ENCODE measurements around the gene DYNLL1.
"Not testable (repeated sequence)": the region's sequence is repeated elsewhere in the genome, so short reads cannot be mapped to it uniquely, and the experiment has no call there.

Gene DYNLL1

GRCh38 chr12:120515496-120515895 is 19.6 kb downstream of the DYNLL1 start:
- DNase-seq (ENCODE audit: low spot score): no peak

GRCh38 chr12:120519324-120519723 is 23.4 kb downstream of the DYNLL1 start:
- not testable (repeated sequence) for DNase-seq (ENCODE audit: low spot score)

DNA sequence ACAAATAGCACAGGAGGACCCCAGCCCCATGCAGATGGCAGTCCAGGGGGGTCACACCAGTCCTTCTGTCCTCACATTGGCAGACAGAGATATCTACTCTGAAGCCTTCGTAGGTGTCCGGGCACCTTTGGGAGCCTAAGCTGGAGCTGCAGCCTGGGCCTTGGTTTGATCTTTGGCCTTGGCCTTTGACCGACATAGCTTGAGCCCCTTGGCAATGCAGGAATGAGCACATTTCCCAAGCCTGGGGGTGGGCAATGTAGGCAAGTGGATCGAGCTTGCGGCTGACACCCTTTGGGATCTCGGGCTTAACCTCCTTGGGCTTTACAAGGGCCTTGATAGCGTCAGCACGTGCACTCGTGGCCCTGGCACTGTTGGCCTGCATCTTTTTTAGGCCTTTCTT is 26.7 kb downstream of the DYNLL1 start:
- DNase-seq (ENCODE audit: low spot score): no peak

- peak; percentile 90 for DNase-seq (ENCODE audit: low spot score)
Measured at GRCh38 chr12:120528861-120529525, 33.1 kb downstream of the DYNLL1 start, which contains the start of gene COQ5. COQ5 (minus strand) TSS chr12:120529158; CDS start chr12:120529141, 17 bp downstream.

DNA sequence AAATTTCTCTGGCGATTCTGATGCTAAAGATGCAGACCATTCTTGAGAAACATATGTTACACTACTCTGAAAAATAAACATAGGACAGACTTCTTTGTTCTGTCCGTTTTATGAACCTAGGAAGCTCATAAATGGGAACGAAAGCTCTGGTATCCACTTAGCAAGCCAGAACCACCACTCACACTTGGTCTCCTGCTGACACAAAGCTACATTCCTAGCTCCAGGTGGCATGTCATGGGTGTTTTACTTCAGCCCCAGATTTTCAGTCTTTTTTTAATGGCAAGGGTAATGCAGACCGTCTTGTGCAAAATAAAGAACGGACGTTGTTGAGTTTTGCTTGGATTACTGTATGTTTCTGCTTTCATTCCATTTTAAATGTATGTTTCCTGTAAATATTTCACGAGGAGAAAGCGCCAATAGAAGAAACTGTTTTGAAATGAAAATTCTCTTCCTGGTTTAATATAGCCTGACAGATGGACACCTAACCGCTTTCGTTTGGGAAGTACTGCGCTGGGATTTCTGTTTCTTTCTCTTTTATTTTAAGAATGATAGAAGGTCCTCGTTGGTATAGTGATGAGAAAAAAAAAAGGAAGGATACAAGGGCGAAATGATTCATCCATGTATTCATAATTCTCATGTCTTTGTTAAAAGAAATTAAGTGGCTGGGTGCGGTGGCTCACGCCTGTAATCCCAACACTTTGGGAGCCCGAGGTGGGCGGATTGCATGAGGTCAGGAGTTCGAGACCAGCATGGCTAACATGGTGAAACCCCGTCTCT is 33.9 kb downstream of the DYNLL1 start:
- DNase-seq (ENCODE audit: low spot score): peak; percentile 40

GRCh38 chr12:120530418-120530761 is 34.5 kb downstream of the DYNLL1 start:
- not testable (repeated sequence) for DNase-seq (ENCODE audit: low spot score)

DNA sequence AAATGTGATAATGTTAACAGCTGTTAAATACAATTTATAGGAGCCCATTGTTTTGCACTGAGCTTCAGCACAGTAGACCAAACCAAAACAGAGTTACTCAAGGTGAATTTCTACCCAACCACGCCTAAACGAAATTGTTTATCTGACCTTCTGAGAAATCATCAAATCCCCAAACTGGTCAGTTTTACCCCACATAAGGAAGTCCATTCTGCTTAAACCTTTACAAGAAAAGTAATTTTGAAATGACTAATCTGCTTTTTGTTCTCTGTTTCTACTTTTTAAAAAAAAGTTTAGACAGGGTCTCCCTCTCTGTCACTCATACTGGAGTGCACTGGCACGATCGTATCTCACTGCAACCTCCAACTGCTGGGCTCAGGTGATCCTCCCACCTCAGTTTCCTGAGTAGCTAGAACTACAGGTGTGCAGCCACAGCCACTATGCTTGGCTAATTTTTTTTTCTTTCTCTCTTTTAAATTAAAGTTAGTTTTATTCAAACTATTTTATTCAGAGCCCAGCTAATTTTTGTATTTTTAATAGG is 36.9 kb downstream of the DYNLL1 start:
- no peak for DNase-seq (ENCODE audit: low spot score)

DNA sequence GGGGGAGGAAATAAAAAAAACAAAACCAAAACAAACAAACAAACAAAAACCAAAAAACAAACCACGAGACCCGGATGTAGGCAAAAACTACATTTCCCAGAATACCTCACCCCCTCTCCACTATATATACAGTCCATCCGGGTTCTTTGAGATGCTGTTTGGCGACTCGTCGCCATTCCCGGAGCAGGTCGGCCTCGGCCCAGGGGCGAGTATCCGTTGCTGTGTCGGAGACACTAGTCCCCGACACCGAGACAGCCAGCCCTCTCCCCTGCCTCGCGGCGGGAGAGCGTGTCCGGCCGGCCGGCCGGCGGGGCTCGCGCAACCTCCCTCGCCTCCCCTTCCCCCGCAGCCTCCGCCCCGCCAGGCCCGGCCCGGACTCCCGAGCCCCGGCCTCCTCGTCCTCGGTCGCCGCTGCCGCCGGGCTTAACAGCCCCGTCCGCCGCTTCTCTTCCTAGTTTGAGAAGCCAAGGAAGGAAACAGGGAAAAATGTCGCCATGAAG is 38.3 kb downstream of the DYNLL1 start, which contains the start of gene RNF10:
Gene RNF10, plus strand, starts transcription at position 154 of the 500 bp plus-strand sequence. CDS start 456 bp downstream, outside the sequence.
- peak; percentile 90 for DNase-seq (ENCODE audit: low spot score)

DNA sequence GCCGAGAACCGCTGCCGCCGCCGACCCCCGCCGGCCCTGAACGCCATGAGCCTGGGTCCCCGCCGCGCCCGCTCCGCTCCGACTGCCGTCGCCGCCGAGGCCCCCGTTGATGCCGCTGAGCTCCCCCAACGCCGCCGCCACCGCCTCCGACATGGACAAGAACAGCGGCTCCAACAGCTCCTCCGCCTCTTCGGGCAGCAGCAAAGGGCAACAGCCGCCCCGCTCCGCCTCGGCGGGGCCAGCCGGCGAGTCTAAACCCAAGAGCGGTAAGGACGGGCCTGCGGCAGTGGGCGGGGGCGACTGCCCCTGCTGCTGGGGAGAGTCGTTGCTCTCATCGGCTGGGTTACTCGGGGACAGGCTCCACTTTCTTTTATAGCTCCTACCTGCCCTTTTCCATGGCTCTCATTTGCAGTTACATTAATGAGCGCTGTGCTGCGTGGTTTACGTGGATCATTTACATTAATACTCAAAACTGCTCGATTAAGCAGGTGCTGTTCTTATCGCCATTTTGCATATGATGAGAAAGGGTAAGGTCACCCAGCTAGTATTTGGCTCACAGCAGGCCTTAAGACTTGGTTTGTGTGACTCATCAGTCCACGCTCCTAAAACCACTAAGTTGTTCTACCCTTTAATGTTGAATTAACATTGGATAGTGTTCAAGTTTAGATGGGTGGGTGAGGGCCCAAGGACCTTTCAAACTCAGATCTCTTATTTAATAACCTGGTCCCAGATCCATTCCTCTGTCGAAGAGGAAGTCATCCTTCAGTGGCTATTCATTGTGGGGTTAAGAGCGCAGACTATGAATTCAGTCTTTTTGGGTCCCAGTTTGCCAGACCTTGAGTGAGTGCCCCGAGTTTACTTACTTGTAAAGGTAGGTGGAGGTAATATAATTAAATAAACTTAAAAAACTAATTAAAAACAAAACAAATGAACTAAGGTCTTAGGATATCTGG is 39.1 kb downstream of the DYNLL1 start:
- peak; percentile 82 for DNase-seq (ENCODE audit: low spot score)

DNA sequence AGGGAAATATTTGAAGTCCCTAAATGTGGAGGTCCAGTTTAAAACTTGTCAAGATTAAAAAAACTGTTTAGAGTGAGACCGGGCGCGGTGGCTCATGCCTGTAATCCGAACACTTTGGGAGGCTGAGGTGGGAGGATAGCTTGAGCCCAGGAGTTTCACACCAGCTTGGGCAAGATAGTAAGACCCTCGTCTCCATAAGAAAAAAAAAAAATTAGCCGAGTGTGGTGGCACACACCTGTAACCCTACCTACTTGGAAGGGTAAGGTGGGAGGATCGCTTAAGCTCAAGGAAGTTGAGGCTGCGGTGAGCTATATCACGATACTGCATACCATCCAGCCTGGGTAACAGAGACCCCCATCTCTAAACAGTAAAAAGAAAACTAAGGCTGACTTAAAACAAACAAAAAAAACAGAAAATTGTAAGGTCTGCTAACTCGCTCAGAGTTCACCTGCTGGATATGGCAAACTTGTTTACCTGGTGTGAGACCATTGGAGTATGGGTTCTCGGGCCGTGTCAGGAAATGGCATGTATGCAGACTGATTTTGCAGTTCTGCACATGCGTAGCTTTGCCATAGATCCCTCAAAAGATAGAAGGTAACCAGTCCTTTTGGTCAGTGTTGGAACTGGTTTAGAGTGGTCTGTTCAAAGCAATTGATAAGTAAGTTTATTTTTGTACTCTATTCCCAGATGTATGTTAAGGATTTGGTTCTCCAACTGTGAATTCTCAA is 40.3 kb downstream of the DYNLL1 start:
- DNase-seq (ENCODE audit: low spot score): no peak

- DNase-seq (ENCODE audit: low spot score): no peak
Measured at GRCh38 chr12:120537856-120538220, 41.9 kb downstream of the DYNLL1 start.

GRCh38 chr12:120538281-120539156 is 42.6 kb downstream of the DYNLL1 start:
- DNase-seq (ENCODE audit: low spot score): no peak

DNA sequence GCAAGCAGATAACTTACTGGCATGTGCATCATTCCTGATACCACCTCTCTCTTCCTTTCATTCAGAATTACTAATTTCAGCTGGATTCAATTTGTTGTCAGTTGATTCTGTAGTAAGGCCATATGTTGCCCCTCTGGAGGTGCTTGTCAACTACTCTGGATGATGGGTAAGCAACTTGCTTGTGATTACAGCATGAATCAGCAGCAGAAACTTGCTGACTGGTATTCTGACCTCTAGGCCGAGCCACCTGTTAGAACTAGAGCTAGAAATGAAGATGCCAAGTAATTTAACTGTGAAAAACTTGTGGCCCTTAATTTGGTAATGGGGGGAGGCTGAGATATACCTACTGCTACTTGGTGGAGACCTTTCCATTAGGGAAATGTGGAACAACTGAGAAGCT is 43.4 kb downstream of the DYNLL1 start:
- DNase-seq (ENCODE audit: low spot score): no peak

GRCh38 chr12:120540445-120540844 is 44.5 kb downstream of the DYNLL1 start:
- no peak for DNase-seq (ENCODE audit: low spot score)

DNA sequence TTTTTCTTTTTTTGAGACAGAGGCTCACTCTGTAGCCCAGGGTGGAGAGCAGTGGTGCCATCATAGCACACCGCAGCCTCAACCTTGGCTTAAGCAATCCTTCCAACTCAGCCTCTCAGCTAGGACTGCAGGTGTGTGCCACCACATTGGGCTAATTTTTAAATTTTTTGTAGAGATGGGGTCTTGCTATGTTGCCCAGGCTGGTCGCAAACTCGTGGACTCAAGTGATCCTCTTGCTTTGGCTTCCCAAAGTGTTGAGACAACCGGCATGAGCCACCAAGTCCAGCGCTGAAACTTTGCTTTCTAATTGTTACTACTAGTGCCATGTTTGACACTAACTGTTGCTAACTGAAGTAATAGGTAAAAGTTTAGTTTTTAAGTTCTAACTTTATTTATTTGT is 46.3 kb downstream of the DYNLL1 start:
- DNase-seq (ENCODE audit: low spot score): no peak

- no peak for DNase-seq (ENCODE audit: low spot score)
Measured at GRCh38 chr12:120544691-120545090, 48.8 kb downstream of the DYNLL1 start.

GRCh38 chr12:120546050-120546386 is 50.1 kb downstream of the DYNLL1 start:
- DNase-seq (ENCODE audit: low spot score): no peak

Measured in D341Med (cell line).